ENCODE data around the gene GLE1. TPM values are rescaled to one million over a fixed set of nuclear protein-coding genes. Genes with fewer than 3 reads are reported as not detected.

GLE1 gene
- total RNA-seq, 1 donor from 2014 or later = 28.0 TPM

DNA sequence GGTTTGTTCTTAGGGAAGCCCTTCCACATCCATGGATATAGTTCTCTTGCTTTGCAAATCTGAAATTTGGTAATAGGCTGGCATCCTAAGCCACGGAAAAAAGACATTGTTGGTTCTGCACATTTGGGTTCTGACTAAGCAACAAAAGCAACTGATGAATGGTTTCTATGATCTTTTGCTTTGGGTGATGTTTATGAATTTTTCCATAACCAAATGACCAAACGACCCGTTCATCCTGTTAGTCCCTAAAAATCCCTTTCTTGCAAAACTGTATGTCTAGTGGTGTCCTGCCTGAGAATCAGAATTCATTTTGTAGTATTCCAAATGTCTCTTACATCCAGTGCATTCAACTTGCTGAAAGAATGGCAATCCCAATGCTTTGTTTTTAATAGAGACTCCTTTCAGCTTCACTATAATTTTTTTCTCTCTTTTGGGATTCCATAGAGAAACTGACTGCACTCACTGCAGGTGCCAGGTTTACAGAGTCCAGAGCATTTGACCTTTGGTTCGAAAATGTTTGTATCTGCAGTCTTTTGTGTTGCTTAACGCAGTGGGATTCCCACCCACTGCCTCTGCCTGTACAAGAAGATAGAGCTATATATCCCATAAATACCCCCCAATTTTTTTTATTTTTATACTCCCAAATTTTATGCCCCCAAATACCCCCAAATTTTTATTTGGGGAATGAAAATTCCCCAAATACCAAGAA is 52.6 kb downstream of the GLE1 start:
- peak overlapping the region; percentile 66 for H3K4me3 Mint-ChIP-seq

DNA sequence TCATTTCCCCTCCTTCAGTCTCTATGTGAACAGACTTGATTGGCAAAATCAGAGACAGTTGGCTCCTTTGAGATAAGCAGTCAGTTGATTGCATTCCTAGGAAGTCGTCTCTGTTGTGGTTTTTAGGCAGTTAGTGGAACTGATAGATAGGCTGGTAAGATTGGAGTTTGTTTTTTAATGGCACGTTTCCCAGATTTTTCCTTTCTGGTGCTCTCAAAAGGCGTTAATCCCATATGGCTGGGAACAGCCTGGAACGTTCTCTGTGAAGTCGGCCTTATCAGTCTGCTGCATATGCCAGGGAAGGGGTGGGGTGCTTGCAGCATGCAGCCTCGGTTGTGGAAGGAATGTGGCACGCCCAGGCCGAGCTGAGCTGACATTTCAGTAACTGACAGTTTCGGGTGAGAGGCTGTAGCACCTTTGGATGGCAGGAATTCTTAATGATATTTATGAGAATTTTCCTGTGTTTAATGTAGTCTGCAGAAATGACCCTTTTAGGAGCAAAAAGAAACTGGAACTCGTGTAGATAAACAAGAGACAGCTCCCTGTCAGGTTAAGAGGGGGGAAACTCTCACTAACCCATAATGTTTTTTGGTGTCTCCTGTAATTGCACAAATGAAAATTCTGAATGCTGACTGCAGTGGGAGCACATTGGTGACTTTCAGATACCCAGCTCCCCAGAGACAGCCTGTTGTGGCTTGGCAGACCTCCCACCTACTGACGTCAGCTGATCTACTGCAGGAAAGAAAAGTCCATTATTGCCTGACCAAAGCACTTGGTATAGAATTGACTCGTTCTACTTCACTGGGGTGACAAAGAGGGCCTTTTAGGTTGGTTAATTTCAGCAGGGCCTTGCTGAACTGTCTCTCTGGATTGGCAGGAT is 54.2 kb downstream of the GLE1 start:
- Mint-ChIP-seq H3K4me1 (peaks cover 28% of the 10 kb centered on the region), H3K9me3 (no peaks in the 10 kb centered on the region), H3K27ac (ENCODE audit: unreplicated experiment) (peak overlapping the region; percentile 93), H3K36me3 (ENCODE audit: low read depth) (peaks cover 3% of the 10 kb centered on the region), H3K4me3 (peak overlapping the region; percentile 60), H3K27me3 (ENCODE audit: low read depth) (no peaks in the 10 kb centered on the region)
- TF ChIP-seq, protein P1, sequence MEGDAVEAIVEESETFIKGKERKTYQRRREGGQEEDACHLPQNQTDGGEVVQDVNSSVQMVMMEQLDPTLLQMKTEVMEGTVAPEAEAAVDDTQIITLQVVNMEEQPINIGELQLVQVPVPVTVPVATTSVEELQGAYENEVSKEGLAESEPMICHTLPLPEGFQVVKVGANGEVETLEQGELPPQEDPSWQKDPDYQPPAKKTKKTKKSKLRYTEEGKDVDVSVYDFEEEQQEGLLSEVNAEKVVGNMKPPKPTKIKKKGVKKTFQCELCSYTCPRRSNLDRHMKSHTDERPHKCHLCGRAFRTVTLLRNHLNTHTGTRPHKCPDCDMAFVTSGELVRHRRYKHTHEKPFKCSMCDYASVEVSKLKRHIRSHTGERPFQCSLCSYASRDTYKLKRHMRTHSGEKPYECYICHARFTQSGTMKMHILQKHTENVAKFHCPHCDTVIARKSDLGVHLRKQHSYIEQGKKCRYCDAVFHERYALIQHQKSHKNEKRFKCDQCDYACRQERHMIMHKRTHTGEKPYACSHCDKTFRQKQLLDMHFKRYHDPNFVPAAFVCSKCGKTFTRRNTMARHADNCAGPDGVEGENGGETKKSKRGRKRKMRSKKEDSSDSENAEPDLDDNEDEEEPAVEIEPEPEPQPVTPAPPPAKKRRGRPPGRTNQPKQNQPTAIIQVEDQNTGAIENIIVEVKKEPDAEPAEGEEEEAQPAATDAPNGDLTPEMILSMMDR (conservative IDR thresholded peaks at IDR 0.05) = no peak
- peak; percentile 8 for DNase-seq (ENCODE audit: low read depth, low spot score)

More for the DNA sequence above, 52.6 kb downstream of the GLE1 start:
- Mint-ChIP-seq H3K9me3 (no peaks in the 10 kb centered on the region), H3K27ac (ENCODE audit: unreplicated experiment) (no peak overlapping the region), H3K36me3 (ENCODE audit: low read depth) (no peaks in the 10 kb centered on the region), H3K27me3 (ENCODE audit: low read depth) (no peaks in the 10 kb centered on the region), H3K4me1 (peaks cover 28% of the 10 kb centered on the region)
- TF ChIP-seq, protein P1 (conservative IDR thresholded peaks at IDR 0.05) = no peak
- no peak for DNase-seq (ENCODE audit: low read depth, low spot score)

DNA sequence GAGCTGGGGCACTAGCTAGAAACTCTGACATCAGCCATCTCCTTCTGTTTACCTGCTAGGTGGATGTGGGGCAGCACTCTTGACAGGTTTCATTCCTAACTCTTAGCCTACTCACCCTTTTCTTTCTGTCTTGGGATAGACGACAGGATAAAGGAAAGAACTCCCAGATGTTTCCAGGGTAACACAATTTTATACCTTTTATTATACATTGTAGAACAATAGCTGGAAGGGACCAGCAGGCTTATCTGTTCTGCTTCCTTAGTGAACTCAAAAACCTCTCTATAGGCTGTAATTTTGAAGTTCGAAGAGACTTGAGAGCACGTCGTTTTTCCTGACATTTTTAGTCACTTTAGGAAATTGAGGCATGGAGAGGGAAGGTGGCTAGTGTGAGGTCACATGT is 61.1 kb downstream of the GLE1 start:
- no peaks in the 10 kb centered on the region for H3K27me3 Mint-ChIP-seq (ENCODE audit: low read depth)
- DNase-seq (ENCODE audit: low read depth, low spot score) = no peak
- no peaks in the 10 kb centered on the region for H3K9me3 Mint-ChIP-seq
- H3K4me3 Mint-ChIP-seq = no peak overlapping the region
- peaks cover 9% of the 10 kb centered on the region for H3K36me3 Mint-ChIP-seq (ENCODE audit: low read depth)
- H3K27ac Mint-ChIP-seq (ENCODE audit: unreplicated experiment) = peak overlapping the region; percentile 40
- peaks cover 8% of the 10 kb centered on the region for H3K4me1 Mint-ChIP-seq
- TF ChIP-seq, protein P1 (conservative IDR thresholded peaks at IDR 0.05) = no peak

DNA sequence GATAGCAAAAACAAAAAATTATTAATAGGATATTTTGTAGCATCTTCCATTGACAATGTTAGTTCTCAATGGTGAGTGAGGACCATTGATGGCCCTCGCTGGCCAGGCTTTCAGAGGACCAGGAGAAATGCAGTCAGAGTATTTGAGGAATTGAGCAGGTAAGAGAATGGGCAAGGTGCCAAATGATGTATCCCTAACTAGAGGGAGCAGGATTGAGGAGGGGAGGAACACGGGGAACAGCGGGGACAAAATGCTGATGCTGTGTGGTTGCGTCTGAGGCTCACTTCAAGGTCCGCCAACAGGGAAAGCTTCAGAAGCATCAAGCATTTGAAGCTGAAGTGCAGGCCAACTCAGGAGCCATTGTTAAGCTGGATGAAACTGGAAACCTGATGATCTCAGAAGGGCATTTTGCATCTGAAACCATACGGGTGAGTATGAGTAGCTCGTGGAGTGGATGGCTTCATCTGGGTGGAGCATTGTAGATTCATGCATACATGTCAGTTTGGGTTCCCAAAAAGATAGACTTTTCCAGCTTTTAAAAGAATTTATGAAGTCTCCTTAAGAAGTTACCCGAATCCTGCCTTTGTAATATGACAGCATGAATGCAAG is 64.1 kb downstream of the GLE1 start:
- TF ChIP-seq, protein P1 (conservative IDR thresholded peaks at IDR 0.05) = no peak
- Mint-ChIP-seq H3K9me3 (no peaks in the 10 kb centered on the region), H3K27ac (ENCODE audit: unreplicated experiment) (peak overlapping the region; percentile 96), H3K4me3 (no peak overlapping the region), H3K27me3 (ENCODE audit: low read depth) (no peaks in the 10 kb centered on the region), H3K36me3 (ENCODE audit: low read depth) (peaks cover 9% of the 10 kb centered on the region), H3K4me1 (peaks cover 4% of the 10 kb centered on the region)
- DNase-seq (ENCODE audit: low read depth, low spot score) = no peak

DNA sequence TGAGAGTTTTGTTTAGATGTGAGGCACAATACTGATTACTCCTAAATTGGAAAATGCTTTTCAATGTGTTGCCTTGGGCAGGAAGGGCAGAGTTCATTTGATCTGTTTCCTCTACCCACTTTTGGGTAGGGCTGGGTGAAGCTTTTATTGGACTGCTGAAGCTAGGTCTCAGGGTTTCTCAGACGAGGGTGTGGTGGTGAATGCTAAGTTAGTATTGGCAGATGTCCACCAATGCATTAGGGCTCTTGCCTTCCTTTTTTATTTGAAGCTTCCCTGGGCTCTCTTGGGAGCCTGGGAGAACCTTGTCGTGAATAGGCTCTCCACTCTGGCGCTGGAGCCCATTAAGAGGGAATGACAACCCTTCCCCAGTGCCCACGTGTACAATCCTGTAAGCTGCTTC is 71.0 kb downstream of the GLE1 start:
- H3K4me1 Mint-ChIP-seq = no peaks in the 10 kb centered on the region
- H3K9me3 Mint-ChIP-seq = no peaks in the 10 kb centered on the region
- no peak overlapping the region for H3K27ac Mint-ChIP-seq (ENCODE audit: unreplicated experiment)
- TF ChIP-seq, protein P1 (conservative IDR thresholded peaks at IDR 0.05) = no peak
- no peaks in the 10 kb centered on the region for H3K27me3 Mint-ChIP-seq (ENCODE audit: low read depth)
- no peak overlapping the region for H3K4me3 Mint-ChIP-seq
- peaks cover 12% of the 10 kb centered on the region for H3K36me3 Mint-ChIP-seq (ENCODE audit: low read depth)
- no peak for DNase-seq (ENCODE audit: low read depth, low spot score)
